DMS53 treated with DMSO at 0.1 percent for 48 hours (cell line): ENCODE measurements around the gene THBS3.
"Not testable (repeated sequence)": the region's sequence is repeated elsewhere in the genome, so short reads cannot be mapped to it uniquely, and the experiment has no call there.

Source experiments
- DNase-seq: peaks from one replicate; lab custom pipeline; 2025; ENCODE audit not compliant: unreplicated experiment; lab: John Stamatoyannopoulos, UW

THBS3 gene

GRCh38 chr1:155208541-155209311 is 1.0 kb upstream of the THBS3 start, which contains the start of gene MTX1:
Gene MTX1 (plus strand): TSS chr1:155208695. CDS start chr1:155208805, 110 bp downstream.
- peak; percentile 63 for DNase-seq

- DNase-seq = peak; percentile 80
Measured at GRCh38 chr1:155206891-155207805, 549 bp downstream of the THBS3 start.

DNA sequence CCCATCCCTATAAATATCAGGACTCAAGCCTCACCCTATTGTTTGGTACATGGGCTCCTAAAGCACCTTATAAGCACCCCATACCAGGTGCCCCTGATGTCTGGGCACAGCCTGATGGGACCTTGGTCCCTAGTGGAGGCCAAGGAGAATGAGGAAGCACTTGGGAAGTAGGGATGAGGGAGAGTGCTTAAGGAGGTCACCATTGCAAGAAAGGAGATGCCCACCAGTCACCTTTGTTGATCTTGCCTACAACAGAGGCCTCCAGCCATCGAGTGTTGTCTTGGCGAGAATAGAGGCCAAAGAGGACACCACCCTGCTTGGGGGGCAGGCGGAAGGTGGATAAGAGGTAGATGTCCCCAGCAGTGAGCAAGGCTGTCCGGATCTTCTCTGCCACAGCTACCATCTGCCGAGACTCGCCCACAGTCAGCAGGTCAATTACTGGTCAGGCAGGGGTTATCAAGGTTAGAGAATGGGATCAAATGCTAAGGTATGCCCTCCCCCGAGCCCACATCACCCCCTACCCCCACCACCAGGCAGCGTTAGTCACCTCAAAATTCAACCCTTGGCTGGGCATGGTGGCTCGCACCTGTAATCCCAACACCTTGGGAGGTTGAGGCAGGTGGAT is 1.6 kb downstream of the THBS3 start:
- no peak for DNase-seq

DNA sequence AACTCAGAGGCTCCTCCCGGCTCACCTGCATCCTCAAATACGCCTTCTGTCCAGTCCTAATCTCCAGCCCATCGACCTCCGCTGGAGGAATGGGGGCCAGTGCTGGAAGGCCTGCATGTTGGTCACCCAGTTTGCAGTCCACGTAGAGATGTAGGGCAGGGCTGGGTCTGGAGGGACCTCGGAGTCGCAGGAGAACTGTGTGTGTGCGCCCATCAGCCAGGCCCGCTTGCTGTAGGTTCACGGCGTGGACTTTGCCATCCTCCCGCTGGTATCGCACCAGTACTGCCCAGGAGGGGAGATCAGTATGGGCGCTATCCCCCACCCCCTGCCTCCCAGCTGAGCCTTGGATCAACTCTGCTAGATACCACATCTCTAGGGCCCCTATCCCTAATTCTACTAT is 2.7 kb downstream of the THBS3 start:
- no peak for DNase-seq

- no peak for DNase-seq
Measured at GRCh38 chr1:155202731-155203515, 4.8 kb downstream of the THBS3 start.

- no peak for DNase-seq
Measured at GRCh38 chr1:155202198-155202597, 5.5 kb downstream of the THBS3 start.

DNA sequence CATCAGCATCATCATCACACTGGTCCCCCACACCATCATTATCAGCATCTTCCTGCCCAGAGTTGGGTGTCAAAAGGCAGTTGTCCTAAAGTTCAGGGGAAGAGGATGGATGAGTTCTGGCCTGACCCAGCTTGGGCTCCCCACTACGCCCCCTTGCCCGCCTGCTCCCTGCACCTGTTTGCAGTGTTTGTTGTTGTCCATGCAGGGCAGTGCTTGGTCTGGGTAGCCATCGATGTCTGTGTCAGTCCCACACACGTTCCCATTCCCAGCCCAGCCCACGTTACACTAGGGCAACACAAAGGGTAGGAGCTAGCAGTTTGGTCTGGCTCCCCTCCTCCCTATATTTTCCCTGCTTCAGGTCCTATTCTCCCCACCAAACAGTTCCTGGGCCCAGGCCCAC is 6.8 kb downstream of the THBS3 start:
- no peak for DNase-seq

DNA sequence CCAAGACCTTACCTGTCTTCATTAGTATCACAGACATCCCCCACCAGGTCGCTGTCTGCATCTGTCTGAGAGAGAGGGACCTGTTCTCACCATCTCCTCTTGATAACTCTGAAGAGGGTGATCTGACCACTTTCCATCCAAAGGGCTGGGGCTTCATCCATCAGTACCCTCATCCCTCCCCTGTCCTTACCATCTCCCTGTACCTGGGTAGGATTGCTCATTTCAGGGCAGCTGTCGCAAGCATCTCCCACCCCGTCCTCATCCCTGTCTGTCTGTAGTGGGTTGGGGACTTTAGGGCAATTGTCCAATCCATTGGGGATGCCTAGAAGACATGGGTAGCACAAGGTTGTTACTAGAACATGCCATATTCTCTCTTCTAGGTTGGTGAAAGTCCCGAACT is 7.9 kb downstream of the THBS3 start:
- no peak for DNase-seq

DNA sequence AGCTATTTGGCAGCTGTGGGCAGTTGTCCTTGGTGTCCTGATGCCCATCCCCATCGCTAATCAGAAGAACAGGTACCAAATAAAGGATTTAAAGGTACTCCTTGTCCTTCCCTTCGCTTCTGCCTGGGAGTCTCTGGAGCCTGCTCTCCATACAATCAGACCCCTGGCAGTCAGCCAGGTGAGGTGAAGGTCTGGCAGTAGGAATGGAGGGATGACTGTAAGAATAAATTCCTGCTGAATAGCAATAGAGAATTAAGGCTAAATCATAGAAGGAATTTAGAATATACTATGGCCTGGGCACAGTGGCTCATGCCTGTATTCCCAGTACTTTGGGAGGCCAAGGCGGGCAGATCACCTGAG is 9.2 kb downstream of the THBS3 start:
- DNase-seq = no peak

DNA sequence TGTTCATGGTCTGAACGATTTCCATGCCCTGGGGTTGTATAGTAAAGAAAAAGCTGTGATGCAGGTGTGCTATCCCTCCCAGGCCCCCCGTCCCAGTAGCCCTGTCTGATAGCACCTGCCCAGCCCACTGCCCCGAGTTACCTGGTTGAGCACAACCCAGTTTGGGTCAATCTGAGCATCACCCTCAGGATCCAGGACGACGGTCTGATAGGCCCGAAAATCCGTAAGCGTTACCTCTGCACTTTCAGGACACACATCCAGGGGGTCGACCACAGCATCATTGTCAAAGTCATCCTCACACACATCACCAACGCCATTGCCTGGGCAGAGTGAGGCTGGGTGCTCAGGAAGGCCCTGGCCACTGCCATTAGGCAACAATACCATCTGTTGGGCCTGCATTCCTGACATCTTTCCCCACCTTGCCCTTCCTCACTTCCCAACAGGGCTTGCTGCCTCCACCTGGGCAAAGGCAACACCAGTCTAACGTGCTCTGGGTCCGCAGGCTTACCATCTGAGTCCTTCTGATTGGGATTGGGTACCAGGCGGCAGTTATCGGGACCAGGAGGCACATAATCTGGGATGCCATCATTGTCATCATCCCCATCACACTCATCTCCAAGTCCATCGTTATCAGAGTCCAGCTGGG is 9.7 kb downstream of the THBS3 start:
- DNase-seq = no peak

- no peak for DNase-seq
Measured at GRCh38 chr1:155196893-155197638, 10.6 kb downstream of the THBS3 start.

DNA sequence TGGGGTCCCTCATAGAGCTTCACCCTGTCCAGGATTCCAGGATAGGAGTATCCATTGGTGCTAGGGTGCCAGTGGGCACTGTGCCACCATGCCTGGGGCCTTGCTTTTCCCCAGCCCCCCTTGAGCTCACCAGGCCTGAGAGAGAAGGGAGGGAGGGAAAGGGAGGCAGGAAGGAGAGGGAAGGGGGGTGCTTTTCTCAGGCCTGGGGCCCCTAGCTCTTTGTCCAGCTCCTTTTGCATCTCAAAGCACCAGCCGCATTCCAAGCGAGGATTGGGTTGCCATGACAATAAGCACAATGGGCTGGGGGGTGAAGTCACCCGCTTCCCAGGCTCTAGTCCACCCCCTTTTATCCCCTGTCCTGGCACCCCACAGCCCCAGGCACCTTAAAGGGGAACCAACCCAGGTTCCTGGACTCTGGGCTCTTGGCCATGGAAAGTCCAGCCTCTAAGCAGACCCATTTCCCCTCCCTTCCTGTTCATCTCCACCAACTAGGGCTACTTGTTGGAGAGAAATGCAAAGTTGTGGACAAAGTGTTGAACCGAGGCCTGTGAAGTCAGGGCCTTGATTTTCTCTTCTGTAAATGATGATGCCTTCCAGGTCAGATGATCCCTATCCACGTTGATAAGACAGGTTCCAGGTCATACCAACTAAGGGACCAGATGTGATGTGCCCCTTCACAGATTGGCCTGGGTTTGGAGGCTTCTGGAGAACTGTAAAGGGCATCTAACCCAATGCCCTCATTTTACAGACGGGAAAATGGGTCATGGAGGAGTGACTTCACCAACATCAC is 11.4 kb downstream of the THBS3 start:
- DNase-seq = no peak

DNA sequence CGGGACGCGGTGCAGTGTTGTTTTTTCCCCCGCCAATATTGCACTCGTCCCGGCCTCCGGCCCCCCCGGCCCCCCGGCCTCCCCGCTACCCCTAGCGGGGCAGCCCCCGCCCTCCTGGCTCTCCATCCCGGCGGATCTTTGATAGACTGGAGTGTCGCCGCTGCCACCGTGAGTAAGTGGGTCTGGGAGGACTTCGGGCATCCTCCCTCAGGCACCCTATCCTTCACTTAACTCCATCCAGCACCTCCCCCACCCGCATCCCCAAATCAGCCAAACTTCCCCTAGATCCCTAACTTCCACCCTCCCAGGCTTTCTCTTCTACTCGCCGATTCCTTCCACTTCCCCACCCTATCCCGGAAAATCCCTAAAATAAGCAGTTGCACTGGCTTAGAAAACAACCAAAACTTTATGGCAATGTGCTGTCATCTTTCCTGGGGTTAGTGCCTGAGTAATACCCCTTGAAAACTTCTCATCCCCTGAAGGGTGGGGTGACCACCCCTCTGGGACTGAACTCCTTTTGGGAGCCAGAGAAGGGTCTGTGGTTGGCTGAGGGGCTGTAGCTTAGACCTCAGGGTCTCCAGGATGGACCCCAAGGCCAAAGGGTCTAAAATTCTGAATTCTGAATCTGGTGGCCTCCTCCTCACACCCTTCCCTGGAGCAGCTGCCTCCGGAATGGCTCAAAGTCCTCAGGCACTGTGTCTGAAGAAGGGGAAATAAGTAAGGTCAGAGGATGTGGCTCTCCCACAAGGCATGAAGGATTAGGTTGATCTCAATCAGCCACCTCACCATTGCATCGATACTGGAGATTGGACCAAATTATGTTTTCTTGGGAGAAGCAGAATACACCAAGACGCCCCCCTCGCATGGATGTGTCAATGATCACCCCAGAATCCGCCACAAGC is 12.2 kb downstream of the THBS3 start:
- no peak for DNase-seq

GRCh38 chr1:155193991-155194240 is 13.8 kb downstream of the THBS3 start:
- DNase-seq = not testable (repeated sequence)

DNA sequence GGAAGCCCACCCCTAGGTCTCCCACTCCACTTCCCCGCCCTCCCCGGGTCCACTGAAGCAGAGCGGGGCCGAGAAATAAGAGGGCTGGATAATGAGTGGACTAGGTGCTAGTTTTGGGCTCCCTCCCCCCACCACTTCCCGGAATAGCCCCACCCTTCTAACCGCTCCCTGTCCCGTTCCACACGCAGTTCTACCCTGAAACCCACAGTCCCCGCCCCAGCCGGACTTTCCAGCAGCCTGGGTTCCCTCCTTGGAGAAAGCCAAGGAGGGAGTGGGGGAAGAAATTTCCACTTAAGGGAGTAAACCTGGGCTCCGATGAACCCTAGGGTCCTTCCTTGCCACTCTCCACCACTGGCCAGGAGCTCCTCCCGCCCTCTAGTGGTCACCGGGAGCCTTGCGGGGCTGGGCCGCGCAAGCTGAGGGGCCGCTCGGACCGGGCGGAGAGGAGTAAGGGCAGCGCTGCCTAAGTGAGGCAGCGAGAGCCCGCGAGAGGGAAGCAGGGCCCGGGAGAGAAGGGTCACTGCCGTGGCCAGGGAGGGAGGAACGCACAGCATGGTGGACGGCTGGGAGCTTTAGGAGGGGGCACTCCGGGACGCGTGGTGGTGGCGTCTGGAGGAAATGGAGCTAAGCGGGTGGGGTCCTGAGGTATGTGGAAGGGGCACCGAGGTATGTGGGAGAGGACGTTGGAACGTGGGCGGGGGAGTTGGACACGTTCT is 14.3 kb downstream of the THBS3 start:
- DNase-seq = peak; percentile 89

GRCh38 chr1:155192346-155193274 is 15.1 kb downstream of the THBS3 start:
- DNase-seq = peak; percentile 67
